ENCODE data around the gene CNTNAP1. TPM values are rescaled to one million over a fixed set of nuclear protein-coding genes. Genes with fewer than 3 reads are reported as not detected.

CNTNAP1 gene
- total and polyA plus RNA-seq, 10 of the 15 experiments (the other 5 are each of a cell fraction or from before 2014, with no cell fraction given) = 0.95 to 29.9 (median 10.4) TPM

- no peaks in the 10 kb centered on the region for H3K27me3 ChIP-seq (replicated peaks in 1 of 2; ENCODE audit: control insufficient read depth in 2 of 2, insufficient read depth in 2 of 2, low read length in 1 of 2)
- H4K20me1 ChIP-seq (ENCODE audit: control insufficient read depth, insufficient read depth) = no peaks in the 10 kb centered on the region
- no peak overlapping the region for H2AFZ ChIP-seq (ENCODE audit: control insufficient read depth, low read depth, low read length)
- no peak overlapping the region for H3K4me2 ChIP-seq (ENCODE audit: control insufficient read depth, insufficient read depth)
- in situ Hi-C loops (cut with MboI) = no loop called here
- peaks cover 26% of the 10 kb centered on the region for H3K79me2 ChIP-seq (ENCODE audit: control insufficient read depth, insufficient read depth, low read length)
- no peaks in the 10 kb centered on the region for H3K4me1 ChIP-seq (ENCODE audit: control insufficient read depth, insufficient read depth, low read length)
- intact Hi-C loops (cut with micrococcal nuclease; ENCODE audit: unreplicated experiment) = no loop called here
- ChIA-PET RAD21 (ENCODE audit: unreplicated experiment) (no interaction called here), POLR2A (no interaction called here), CTCF (interaction anchor here (3.3 kb wide), 1 partner anchor 107 kb away, joined by 32 read pairs; the partner anchor contains the start of gene PSMC3IP), SMC1A (ENCODE audit: uncharacterized antibody, unreplicated experiment) (interaction anchor here (0.7 to 1.0 kb wide), 2 partner anchors 37 to 108 kb away, joined by 3 to 4 read pairs; no protein-coding TSS in a partner anchor)
- ATAC-seq (no peak), FAIRE-seq (no peak), DNase-seq (ENCODE audit: low read depth, low spot score) (no peak)
- WGBS (ENCODE audit: insufficient coverage, insufficient replicate concordance, low lambda C conversion rate, missing lambda C conversion rate) = 94% methylated on average over 14 of the region's 14 CpGs
- H3K4me3 ChIP-seq = no peak overlapping the region
- no TSS peak for BruUV-seq (replicated peaks)
- no peak for TF ChIP-seq MYB (IDR thresholded peaks at IDR 0.05; ENCODE audit: borderline replicate concordance, low read depth, low read length)
- no peak for TF ChIP-seq NFIC (IDR thresholded peaks at IDR 0.05; ENCODE audit: low read depth, low read length)
- TF ChIP-seq SIN3A (IDR thresholded peaks at IDR 0.05; ENCODE audit: low read depth, low read length) = no peak
- no peak overlapping the region for H3K27ac ChIP-seq (ENCODE audit: control insufficient read depth, insufficient read depth)
- no peak overlapping the region for H3K9ac ChIP-seq (ENCODE audit: control insufficient read depth, insufficient read depth, low read length)
- H3K36me3 ChIP-seq (ENCODE audit: control insufficient read depth in 2 of 2, insufficient read depth in 2 of 2, low read length in 1 of 2) = peaks cover 8 to 11% of the 10 kb centered on the region in 2 experiments; a peak in 3 of 4 replicates
- no peaks in the 10 kb centered on the region; the same call in 2 of the 3 replicates for H3K9me3 ChIP-seq (replicated peaks; ENCODE audit: control insufficient read depth, insufficient read depth, low read length)
These were observed 3.5 kb downstream of the CNTNAP1 start for GRCh38 chr17:42685831-42686230.

GRCh38 chr17:42686520-42687128, 4.3 kb downstream of the CNTNAP1 start:
- no peak for FAIRE-seq
- DNase-seq (ENCODE audit: low read depth, low spot score) = no peak
- in situ Hi-C loops (cut with MboI) = no loop called here
- POLR2A ChIA-PET = no interaction called here
- no peaks in the 10 kb centered on the region for H3K4me1 ChIP-seq (ENCODE audit: control insufficient read depth, insufficient read depth, low read length)
- no peak overlapping the region for H3K27ac ChIP-seq (ENCODE audit: control insufficient read depth, insufficient read depth)
- no peak overlapping the region for H2AFZ ChIP-seq (ENCODE audit: control insufficient read depth, low read depth, low read length)
- no peaks in the 10 kb centered on the region; the same call in 2 of the 3 replicates for H3K9me3 ChIP-seq (replicated peaks; ENCODE audit: control insufficient read depth, insufficient read depth, low read length)
- SMC1A ChIA-PET (ENCODE audit: uncharacterized antibody, unreplicated experiment) = no interaction called here
- H3K79me2 ChIP-seq (ENCODE audit: control insufficient read depth, insufficient read depth, low read length) = peaks cover 22% of the 10 kb centered on the region
- no peak overlapping the region for H3K4me2 ChIP-seq (ENCODE audit: control insufficient read depth, insufficient read depth)
- BruUV-seq (replicated peaks) = no TSS peak
- no peak overlapping the region for H3K4me3 ChIP-seq
- ATAC-seq = no peak
- peaks cover 11% of the 10 kb centered on the region in 2 experiments; a peak in 3 of 4 replicates for H3K36me3 ChIP-seq (ENCODE audit: control insufficient read depth in 2 of 2, insufficient read depth in 2 of 2, low read length in 1 of 2)
- H3K9ac ChIP-seq (ENCODE audit: control insufficient read depth, insufficient read depth, low read length) = no peak overlapping the region
- WGBS (ENCODE audit: insufficient coverage, insufficient replicate concordance, low lambda C conversion rate, missing lambda C conversion rate) = 98% methylated on average over 32 of the region's 32 CpGs
- RAD21 ChIA-PET (ENCODE audit: unreplicated experiment) = no interaction called here
- intact Hi-C loops (cut with micrococcal nuclease; ENCODE audit: unreplicated experiment) = no loop called here
- no peaks in the 10 kb centered on the region for H3K27me3 ChIP-seq (replicated peaks in 1 of 2; ENCODE audit: control insufficient read depth in 2 of 2, insufficient read depth in 2 of 2, low read length in 1 of 2)
- no peaks in the 10 kb centered on the region for H4K20me1 ChIP-seq (ENCODE audit: control insufficient read depth, insufficient read depth)
- CTCF ChIA-PET = interaction anchor here (0.6 kb wide), 1 partner anchor 156 kb away, joined by 3 read pairs; no protein-coding TSS in a partner anchor
- TF ChIP-seq CHD1 (IDR thresholded peaks at IDR 0.05; ENCODE audit: low read depth, low read length) = no peak
- no peak for TF ChIP-seq ATF3 (IDR thresholded peaks at IDR 0.05; ENCODE audit: borderline replicate concordance, extremely low read depth, low read depth, low read length)
- TF ChIP-seq ZBTB33 (IDR thresholded peaks at IDR 0.05) = peak; percentile 10; the same call in 1 of the 2 replicates
- TF ChIP-seq ZNF24 (IDR thresholded peaks at IDR 0.05) = no peak
- TF ChIP-seq POLR2A (IDR thresholded peaks at IDR 0.05; ENCODE audit: low read depth, low read length) = 0 out of 2 replicates have a peak, but pooled peaks have one; percentile 4
- no peak for TF ChIP-seq GATAD2B (conservative IDR thresholded peaks at IDR 0.05; ENCODE audit: low read depth)
- no peak for TF ChIP-seq SMAD5 (IDR thresholded peaks at IDR 0.05; ENCODE audit: low read depth)
- TF ChIP-seq BHLHE40 (IDR thresholded peaks at IDR 0.05; ENCODE audit: borderline replicate concordance in 1 of 2, low read depth in 2 of 2, low read length in 1 of 2) = no peak
- no peak for TF ChIP-seq SUPT20H (IDR thresholded peaks at IDR 0.05; ENCODE audit: borderline replicate concordance, control insufficient read depth, low read depth, low read length)
- TF ChIP-seq BACH1 (IDR thresholded peaks at IDR 0.05; ENCODE audit: borderline replicate concordance) = no peak
- no peak for TF ChIP-seq YY1 (IDR thresholded peaks at IDR 0.05; ENCODE audit: low read depth, low read length)

All from GM12878 (cell line).